Body of pancreas (tissue), 4 donors: ENCODE results near the gene TIMM9.

Experiments used
- POLR2A ChIP-seq, 3 donors: fragments of 450-650 bp; IDR thresholded peaks; one replicate each; pipeline ENCODE4 v1.6.1; 2016; ENCODE audit warnings: antibody characterized with exemption in 3 of 3, mild to moderate bottlenecking in 2 of 3
- TF ChIP-seq, protein P1 (sequence below), 7 experiments: fragments of 450-650 bp in 4 of 7; fragments of 200-600 bp in 3 of 7; sonication (generic) in 3 of 7; IDR thresholded peaks; one replicate each; pipeline ENCODE4 v1.5.1; 2016 to 2019; ENCODE audit warnings: antibody characterized with exemption in 7 of 7

- TF ChIP-seq, protein P1, sequence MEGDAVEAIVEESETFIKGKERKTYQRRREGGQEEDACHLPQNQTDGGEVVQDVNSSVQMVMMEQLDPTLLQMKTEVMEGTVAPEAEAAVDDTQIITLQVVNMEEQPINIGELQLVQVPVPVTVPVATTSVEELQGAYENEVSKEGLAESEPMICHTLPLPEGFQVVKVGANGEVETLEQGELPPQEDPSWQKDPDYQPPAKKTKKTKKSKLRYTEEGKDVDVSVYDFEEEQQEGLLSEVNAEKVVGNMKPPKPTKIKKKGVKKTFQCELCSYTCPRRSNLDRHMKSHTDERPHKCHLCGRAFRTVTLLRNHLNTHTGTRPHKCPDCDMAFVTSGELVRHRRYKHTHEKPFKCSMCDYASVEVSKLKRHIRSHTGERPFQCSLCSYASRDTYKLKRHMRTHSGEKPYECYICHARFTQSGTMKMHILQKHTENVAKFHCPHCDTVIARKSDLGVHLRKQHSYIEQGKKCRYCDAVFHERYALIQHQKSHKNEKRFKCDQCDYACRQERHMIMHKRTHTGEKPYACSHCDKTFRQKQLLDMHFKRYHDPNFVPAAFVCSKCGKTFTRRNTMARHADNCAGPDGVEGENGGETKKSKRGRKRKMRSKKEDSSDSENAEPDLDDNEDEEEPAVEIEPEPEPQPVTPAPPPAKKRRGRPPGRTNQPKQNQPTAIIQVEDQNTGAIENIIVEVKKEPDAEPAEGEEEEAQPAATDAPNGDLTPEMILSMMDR (IDR thresholded peaks at IDR 0.05), result no peak
- TF ChIP-seq POLR2A (IDR thresholded peaks at IDR 0.05), result no peak
Measured at GRCh38 chr14:58397156-58397555, 30.2 kb downstream of the TIMM9 start.
